Stimulated activated CD4-positive, alpha-beta T cell treated with anti-CD3 and anti-CD28 coated beads, TNF-alpha, amount 100 ng/mL, for 1 hour (primary cell): ENCODE results near the gene RBP5.

Experiments used
- DNase-seq, 3 donors: peaks; one replicate each; pipeline ENCODE4 v3.0.0-alpha.2; 2020; ENCODE audit warnings: low read depth in 3 of 3, low spot score in 1 of 3

RBP5 gene

DNA sequence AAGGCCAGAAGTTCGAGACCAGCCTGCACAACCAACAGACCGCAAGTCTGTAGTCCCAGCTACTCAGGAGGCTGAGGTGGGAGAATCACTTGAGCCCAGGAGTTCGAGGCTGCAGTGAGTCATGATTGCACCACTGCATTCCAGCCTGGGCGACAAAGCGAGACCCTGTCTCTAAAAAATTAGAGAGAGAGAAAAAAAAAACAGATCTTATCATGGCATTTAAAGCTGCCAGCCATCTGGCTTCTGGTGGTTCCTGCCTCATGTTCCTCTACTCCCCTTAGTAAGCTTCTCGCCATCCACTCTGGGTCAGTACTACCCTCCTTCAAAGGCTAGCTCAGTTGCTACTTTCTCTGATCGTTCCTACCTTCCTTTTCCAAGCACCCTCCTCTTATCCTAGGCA lies 17.5 kb upstream of the RBP5 start:
- no peak for DNase-seq

DNA sequence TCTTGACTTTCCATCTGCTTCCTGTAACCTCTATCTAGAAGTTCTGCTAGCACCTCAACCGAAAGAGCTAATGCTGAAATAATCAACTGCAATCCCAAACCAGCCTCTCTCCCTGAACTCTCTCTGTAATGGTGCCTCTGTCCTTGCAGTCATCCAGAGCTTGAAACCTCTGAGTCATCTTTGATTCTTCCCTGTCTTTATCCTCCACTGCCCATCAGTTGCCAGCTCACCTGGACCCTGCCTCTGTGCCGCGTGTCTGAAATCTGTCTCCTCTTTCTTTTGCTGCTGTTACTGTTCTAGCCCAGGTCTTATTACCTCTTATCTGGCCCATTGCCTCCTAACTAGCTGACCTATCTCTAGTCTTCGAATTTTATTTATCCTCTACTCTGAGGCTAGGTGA lies 17.0 kb upstream of the RBP5 start:
- DNase-seq: no peak

DNA sequence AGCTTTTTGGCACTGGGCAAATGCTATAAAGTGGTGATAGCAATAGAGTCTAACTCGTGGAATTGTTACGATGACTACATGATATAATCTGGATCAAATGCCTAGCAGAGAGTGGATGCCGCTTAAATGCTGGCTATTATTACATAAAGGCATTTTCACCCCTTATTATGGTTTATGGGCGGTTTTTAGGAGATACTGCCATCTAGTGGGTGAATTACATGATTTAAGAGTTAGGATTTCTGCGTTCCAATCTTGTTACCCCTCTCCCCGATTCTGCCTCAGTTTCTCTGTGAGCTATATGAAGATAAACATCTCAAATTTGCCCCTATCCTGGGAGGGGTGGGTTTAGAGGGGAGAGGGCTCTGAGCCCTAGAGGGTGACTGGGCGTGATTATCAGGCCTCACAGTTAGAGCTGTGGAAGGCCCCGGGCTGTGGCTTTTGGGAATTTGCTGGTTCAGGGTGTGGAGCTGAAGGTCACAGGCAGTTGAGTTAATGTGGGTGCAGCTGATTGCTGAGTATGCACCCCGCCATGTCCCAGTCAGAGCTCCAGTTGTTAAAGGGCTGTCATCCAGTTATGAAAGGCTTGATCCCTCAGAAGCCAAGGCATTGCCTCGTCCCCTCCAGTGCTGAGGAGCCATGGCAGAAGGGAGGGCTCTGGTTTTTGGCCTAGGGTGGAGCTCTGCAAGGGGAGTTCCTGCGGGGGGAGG lies 15.9 kb upstream of the RBP5 start:
- no peak for DNase-seq

DNA sequence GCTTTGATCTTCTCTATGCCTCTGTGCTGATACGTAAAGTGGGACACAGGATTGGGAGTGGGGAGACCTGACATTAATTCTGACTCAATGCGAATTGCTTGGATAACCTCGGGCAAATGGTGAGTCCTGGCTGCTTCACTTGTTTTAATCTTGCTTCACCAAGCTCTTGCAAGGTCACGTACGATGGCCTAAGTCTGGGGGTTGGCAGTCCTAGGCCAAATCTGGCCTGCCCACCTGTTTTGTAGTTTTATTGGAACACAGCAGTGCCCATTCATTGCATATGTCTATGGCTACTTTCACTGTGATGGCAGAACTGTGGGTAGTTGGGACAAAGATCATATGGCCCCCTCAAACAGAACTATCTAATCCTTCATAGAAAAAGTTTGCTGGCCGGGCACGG lies 14.9 kb upstream of the RBP5 start:
- no peak for DNase-seq

DNA sequence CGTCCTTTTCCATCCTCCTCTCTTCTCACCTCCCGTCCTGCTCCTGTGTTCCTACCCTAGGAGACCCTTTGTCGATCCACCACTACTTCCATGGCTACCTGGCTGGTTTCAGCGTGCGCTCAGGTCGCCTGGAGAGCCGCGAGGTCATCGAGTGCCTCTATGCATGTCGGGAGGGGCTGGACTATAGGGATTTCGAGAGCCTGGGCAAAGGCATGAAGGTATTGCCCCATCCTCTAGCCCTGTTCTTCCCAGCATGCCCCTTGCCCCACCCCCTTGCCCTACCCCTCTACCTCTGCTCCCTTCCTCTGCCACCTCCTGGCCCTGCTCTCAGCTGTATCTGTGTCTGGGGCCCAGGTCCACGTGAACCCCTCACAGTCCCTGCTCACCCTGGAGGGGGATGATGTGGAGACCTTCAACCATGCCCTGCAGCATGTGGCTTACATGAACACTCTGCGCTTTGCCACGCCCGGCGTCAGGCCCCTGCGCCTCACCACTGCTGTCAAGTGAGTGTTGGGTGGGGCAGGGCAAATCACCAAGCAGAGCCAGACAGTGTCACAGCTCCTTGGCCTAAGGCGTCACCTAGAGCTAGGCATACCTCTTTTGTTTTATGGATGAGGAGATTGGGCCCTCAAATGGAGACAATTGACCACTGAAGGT lies 14.2 kb upstream of the RBP5 start:
- DNase-seq: no peak

DNA sequence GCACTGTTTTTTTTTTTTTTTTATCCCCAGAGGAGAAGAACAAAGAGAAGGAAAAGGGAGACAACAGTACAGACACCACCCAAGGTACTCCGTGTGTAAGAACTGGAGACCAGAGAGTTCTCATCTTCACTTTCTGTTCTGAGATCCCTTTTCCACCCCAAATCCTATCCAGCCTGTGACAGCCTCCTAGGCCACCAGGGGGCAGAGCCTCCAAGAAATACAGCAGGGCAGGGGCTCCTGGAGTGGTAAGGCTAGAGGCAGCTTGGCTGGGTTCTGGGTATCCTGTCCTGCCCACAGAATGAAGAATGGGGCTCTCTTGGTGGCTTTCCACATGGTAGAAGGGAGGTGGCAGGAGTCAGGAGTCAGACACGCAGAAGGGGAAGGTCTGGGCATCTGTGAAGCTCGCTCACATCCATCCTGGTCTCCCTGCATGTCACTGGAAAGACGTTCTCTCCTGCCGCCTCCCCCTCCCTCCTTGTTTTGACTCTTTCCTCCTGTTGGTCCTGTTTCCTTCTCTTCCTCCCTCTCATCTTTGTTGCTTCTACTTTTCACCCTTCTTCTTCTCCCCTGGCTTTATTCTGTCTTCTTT lies 13.5 kb upstream of the RBP5 start:
- DNase-seq: peak in 2 of 3 donors; percentile 18 to 49

DNA sequence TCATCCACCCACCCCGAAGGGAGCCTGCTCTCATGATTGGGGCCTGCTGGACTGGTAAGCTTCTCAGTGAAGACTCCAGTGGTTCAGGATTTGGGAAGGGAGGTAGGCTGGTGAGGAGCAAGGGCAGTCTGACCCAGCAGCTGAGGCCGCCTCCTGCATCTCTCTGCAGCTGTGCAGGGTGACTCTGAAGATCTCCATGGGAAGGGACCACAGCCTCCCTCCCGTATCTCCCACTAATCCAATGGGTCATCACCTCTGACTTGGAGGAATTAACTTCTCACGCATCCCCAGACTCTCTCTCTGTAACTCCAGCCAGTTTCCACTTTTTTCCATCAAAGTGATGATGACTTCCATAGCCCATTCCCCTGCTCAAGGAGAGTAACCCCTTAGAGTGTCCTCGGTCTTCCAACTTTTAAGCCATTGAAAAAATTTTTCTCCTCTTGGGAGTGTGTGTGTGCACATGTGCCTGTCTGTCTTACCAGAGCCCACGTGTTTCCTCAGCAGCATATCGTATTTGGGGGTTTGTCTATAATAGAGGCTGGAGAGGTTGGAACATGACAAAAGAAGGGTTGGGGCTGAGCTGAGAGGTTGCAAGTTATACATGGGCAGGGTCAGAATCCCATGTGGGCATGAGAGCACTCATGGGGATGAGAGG lies 12.8 kb upstream of the RBP5 start:
- DNase-seq: no peak

DNA sequence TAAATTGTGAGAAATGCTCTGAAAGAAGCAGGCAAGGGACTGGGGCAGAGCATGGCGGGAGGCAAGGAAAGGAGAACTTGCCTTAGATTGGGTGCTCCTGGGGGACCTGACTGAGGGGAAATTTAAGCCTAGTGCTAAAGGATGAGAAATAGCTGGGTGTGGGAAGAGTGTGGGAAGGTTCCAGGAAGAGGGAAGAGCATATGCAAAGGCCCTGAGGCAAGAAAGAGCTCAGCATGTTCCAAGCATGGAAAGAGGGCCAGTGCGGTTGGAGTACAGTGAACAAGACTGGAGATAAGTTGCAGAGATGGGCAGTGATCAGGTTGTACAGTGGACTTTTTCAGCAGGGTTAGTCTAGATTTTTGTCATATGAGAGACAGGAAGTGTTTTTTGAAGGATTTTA lies 10.5 kb upstream of the RBP5 start:
- DNase-seq: no peak

DNA sequence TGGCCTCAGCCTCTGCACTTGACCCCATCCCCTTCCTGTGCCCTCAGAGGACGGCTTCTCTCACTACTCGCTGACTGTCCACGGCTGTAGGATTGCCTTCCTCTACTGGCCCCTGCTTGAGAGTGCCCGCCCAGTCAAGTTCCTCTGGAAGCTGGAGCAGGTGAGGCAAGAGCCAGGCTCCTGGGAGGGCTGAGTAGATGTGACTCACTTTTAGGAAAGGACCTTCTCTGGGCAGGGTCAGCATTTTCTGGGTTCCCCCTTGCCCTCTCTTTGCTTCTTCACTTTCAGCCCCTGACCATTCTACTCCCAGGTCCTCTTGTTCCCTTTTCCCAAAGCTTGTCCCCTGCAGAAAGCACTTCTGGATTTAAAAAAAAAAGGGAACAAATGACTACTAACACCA lies 9.2 kb upstream of the RBP5 start:
- no peak for DNase-seq

DNA sequence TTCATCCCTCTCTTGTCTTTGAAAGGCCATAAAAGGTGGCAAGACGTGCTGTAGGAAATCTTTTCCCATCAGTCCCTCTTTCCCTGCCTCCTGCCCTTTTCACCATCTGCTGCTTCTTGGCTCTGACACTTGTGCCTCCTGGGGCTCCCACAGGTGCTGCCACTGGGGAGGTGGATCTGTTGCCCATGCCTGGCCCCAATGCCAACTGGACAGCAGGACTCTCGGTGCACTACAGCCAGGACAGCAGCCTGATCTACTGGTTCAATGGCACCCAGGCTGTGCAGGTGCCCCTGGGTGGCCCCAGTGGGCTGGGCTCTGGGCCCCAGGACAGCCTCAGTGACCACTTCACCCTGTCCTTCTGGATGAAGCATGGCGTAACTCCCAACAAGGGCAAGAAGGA lies 8.0 kb upstream of the RBP5 start:
- DNase-seq: no peak

DNA sequence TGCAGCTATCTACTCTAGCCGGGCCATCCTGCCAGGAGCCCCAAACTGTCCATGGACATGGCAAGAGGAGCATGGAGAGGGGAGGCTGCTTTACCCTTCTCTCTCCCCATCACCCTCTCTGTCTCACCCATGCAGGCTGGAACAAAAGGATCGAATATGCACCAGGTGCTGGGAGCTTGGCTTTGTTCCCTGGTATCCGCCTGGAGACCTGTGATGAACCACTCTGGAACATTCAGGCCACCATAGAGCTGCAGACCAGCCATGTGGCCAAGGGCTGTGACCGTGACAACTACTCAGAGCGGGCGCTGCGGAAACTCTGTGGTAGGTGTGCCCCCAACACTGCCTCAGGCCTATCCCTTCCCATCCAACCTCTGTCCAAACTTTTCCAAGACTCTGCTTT lies 7.4 kb upstream of the RBP5 start:
- DNase-seq: no peak

DNA sequence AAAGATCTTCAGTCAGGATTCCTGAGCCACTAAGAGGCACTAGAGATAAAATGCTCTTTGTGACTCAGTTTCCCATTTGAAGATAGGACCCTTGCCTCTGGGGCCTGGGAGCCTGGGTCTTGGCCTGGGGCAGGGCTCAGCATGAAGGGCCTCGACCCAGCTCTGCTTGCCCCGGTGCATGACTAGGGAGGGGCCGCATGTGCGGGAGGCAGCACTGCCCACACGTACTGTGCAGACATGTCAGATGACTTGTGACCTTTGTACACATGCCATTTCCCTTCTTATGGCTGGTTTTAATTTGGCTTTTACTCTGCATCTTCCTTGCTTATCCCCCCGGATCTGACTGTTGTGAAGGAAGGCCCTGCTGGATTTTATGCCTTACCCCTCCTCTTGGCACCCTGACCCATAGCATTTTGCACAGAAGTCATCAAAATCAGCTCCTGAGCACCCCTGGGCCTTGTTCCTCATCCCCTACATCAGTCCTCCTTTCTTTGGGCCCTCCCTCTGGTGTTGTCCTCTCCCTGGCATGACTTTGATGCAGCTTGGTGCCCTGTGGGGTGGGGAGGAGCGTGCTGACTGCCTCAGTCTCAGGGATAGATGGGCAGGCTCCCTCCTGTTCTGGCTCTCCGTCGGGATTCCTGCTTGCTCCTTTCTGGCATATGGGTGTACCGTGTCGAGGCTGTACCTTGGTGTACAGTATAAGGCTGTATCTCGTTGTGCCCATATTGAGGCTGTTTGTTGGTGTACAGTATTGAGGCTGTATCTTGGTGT lies 5.9 kb upstream of the RBP5 start:
- DNase-seq: no peak

DNA sequence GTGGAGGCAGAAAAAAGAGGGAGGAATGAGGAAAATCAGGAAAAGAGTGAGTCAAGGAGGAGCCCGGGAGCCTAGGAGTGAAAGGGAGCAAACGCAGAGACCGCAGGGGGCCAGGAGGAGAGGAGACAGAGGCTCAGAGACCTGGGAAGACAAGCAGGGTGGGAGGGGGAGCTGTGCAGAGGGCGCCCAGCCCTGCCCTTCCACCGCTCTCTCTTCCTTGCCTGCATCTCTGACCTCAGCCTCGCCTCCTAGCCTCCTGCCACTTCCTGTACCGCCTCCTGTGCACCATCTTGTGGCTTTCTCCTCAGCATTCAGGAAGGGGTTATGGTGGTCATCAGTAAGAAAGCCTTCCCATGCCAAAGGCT lies 2.8 kb upstream of the RBP5 start:
- no peak for DNase-seq

DNA sequence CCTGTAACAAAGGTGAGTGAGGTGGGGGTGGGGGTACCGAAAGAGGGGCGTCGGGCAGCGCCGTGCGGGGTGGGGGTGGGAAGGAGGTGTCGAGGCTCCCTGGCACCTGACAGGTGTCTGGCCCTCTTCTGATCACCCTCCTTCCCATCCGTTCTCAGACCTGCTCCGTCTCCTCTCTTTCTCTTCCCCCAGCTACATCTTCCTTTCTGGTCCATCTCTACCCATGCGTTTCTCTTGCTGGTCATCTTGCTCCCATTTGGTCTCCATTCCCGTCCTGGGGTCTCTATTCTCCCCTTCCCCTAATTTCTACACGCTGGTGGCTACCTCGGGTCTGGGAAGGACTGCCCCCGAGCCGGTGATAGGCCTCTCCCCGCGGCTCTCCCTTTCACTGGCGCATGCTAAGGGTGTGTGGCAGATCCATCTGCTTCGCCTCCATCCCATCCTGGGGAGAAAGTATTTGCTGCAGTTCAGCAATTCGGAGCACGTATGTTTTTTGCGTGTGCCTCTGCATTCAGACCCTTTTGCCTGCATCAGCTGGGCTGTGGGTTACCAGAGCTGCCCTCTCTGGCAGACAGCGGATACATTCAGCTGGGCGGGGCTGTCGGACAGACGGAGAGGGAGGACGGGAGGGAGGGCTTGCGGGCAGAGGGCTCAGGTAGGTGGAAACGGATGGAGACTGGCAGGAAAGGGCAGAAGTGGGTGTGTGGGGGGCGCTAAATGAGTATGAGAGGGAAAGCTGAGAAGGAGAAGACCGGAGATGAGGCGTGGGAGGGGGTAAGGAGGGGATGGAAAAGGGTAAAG lies 2.2 kb upstream of the RBP5 start:
- DNase-seq: peak in 1 of 3 donors; percentile 12

DNA sequence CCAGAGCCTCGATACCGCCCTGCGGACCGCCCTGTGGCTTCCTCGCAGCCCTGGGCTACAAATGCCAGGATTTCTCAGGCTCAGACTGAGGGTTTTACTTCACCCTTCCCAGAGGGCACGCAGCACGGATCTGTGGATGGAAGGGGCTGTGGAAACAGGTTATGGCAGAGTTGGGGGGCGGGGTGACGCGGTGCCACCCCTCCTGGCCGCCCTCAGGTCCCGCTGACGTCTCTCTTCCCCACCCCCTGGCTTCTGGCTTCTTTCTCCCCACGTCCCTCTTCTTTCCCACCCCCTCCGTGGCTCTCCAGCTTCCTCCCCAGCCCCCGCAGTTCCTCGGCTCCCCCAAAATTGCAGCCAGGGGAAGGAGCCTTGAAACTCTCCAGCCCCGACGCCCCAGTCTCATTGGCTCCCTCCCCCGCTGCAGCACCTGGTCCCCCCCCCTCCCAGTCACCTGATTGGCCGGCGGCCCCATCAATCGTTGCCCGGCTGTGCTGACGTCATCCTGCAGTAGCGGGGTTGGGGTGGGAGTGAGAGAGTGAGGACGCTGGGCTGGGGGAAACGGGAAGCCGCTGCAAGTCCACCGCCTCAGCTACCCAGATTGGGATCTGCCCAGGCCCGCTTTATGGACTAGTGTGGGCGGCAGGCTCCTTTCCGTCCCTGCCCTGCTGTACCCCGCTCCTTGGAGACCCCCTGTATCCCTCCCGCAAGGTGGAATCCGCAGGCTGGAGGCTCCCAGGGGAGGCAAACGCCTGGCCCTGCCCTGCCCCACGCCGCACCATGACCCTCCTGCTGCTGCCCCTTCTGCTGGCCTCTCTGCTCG lies 1.4 kb upstream of the RBP5 start, which contains the start of gene CLSTN3:
Gene CLSTN3 (plus strand): TSS at position 500 of the 820 bp plus-strand sequence. CDS start 278 bp downstream, at position 778.
- peak; percentile 66 to 77 (median 76) for DNase-seq

DNA sequence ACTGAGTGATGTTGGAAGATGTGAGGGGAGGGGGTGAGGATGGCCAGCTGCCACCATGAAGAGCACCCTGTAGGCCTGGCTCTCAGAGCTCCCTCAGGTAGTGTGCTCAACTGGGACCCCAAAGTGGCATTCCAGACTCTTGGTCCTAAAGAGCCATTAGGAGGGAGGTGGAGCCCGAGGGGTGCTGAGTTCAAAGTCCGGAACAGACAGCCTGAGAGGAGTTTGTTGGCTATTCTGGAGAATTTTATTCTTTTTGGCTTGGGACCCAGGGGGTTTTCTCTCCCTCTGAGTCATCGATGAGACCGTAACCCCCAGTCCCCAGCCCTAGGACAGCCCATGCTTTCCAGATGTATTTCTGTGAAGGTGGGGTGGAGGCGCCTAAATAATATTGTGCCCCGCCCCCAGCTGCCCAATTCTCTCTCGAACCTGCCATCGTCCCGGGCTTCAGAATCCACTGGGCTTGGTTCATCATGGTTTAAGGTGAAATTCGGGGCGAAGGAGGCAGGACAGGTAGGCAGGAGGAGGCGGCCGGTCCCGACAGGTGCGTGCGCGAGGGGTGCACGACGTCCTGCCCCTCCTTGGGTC lies 690 bp upstream of the RBP5 start:
- DNase-seq: no peak

DNA sequence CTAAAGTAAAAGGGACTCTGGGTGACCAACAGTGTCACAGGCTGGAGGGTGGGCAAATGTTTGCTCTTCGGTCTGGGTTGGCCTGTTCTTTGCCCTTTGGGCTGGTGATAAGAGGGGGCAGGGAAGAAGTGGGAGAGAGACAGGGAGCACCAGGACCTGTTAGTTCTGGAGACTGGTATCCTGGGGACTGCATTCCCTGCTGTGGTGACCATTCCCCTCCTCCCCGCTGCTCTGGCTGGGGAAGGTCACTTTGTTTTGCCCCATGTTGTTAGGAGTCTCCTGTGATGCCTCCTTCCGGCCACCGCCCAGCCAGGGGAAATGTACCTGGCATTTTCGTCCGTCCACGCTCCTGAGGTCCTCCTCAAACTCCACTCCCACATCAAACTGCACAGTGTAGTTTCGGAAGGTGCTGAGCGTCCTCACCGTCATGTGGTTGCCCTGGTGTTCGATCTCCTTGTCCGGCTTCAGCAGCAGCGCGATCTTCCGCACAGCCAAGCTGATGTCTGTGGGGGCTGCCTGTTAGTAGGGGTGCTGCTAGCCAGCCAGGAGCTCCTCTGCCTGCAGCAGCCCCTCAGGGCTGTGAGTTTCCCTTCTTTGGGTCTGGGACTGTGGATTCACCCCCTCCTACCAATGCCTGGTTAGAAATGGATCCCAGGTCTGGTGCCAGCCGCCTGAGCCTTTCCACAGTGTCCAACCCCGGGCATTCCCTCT lies 618 bp downstream of the RBP5 start:
- no peak for DNase-seq

DNA sequence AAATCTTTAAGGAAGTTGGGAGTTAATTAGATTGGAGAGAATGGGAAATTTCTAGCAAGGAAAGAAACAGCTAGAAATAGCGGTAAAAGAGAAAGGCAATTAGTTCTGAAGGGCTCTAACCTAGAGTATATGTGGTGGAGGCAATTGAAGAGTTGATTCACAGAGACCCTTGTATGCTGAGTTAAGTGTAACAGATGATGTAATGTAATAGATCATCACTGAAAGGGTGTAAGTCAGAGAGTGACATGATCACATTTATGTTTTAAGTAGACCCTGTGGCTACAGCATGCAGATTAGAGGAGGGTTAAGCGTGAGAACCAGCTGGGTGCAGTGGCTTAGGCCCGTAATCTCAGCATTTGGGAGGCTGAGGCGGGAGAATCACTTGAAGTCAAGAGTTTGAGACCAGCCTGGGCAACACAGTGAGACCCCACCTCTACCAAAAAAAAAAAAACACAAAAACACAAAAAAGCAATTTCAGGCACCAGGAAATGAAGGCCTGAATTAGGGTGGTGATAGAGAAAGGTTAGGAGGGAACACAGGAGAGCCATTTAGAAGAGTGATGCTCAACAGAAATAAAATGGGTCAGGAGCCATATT lies 3.0 kb downstream of the RBP5 start:
- no peak for DNase-seq
